ENCODE measurements around the gene OR56B1.
A peak's percentile ranks its signal among the peaks of the same experiment; 100 is the strongest.
"Not testable (repeated sequence)": the region's sequence is repeated elsewhere in the genome, so short reads cannot be mapped to it uniquely, and the experiment has no call there.

The OR56B1 gene

GRCh38 chr11:5736396-5736795, at the start of gene OR56B1:
TSS of gene OR56B1 (plus strand) at chr11:5736448. CDS start at chr11:5736517, 69 bp downstream.
- FAIRE-seq (peak; percentile 98), DNase-seq (ENCODE audit: insufficient read length, low spot score) (peak; percentile 32)
- TF ChIP-seq POLR2A (IDR thresholded peaks at IDR 0.05; ENCODE audit: low read depth, low read length) = no peak

GRCh38 chr11:5688482-5688881, 47.8 kb upstream of the OR56B1 start:
- no peak for TF ChIP-seq POLR2A (IDR thresholded peaks at IDR 0.05; ENCODE audit: low read depth, low read length)
- no peak for DNase-seq (ENCODE audit: insufficient read length, low spot score)
- no peak for FAIRE-seq

- DNase-seq (ENCODE audit: insufficient read length, low spot score) (peak; percentile 29), FAIRE-seq (peak; percentile 85)
- no peak for TF ChIP-seq POLR2A (IDR thresholded peaks at IDR 0.05; ENCODE audit: low read depth, low read length)
These were observed 46.7 kb upstream of the OR56B1 start, which contains the start of gene TRIM22 for GRCh38 chr11:5689551-5689983. TSS of gene TRIM22 (plus strand) at chr11:5689790. CDS start at chr11:5696233, 6,443 bp downstream.

GRCh38 chr11:5690216-5690615, 46.0 kb upstream of the OR56B1 start:
- no peak for TF ChIP-seq POLR2A (IDR thresholded peaks at IDR 0.05; ENCODE audit: low read depth, low read length)
- DNase-seq (ENCODE audit: insufficient read length, low spot score) (no peak), FAIRE-seq (peak; percentile 80)

GRCh38 chr11:5690736-5691135, 45.5 kb upstream of the OR56B1 start:
- no peak for TF ChIP-seq POLR2A (IDR thresholded peaks at IDR 0.05; ENCODE audit: low read depth, low read length)
- FAIRE-seq = no peak
- no peak for DNase-seq (ENCODE audit: insufficient read length, low spot score)

- not testable (repeated sequence) for DNase-seq (ENCODE audit: insufficient read length, low spot score)
- peak; percentile 33 for FAIRE-seq
These were observed 44.8 kb upstream of the OR56B1 start for GRCh38 chr11:5691238-5691963.

- DNase-seq (ENCODE audit: insufficient read length, low spot score) (no peak), FAIRE-seq (no peak)
- no peak for TF ChIP-seq POLR2A (IDR thresholded peaks at IDR 0.05; ENCODE audit: low read depth, low read length)
These were observed 44.3 kb upstream of the OR56B1 start for GRCh38 chr11:5691964-5692361.

GRCh38 chr11:5694642-5695041, 41.6 kb upstream of the OR56B1 start:
- DNase-seq (ENCODE audit: insufficient read length, low spot score) = no peak
- FAIRE-seq = no peak
- no peak for TF ChIP-seq POLR2A (IDR thresholded peaks at IDR 0.05; ENCODE audit: low read depth, low read length)

GRCh38 chr11:5695580-5695979, 40.7 kb upstream of the OR56B1 start:
- TF ChIP-seq POLR2A (IDR thresholded peaks at IDR 0.05; ENCODE audit: low read depth, low read length) = no peak
- DNase-seq (ENCODE audit: insufficient read length, low spot score) = no peak
- no peak for FAIRE-seq

GRCh38 chr11:5696210-5696609, 40.0 kb upstream of the OR56B1 start:
- FAIRE-seq (peak; percentile 11), DNase-seq (ENCODE audit: insufficient read length, low spot score) (no peak)
- no peak for TF ChIP-seq POLR2A (IDR thresholded peaks at IDR 0.05; ENCODE audit: low read depth, low read length)

GRCh38 chr11:5698281-5698680, 38.0 kb upstream of the OR56B1 start:
- no peak for DNase-seq (ENCODE audit: insufficient read length, low spot score)
- FAIRE-seq = no peak
- TF ChIP-seq POLR2A (IDR thresholded peaks at IDR 0.05; ENCODE audit: low read depth, low read length) = no peak

- DNase-seq (ENCODE audit: insufficient read length, low spot score) (no peak), FAIRE-seq (no peak)
- no peak for TF ChIP-seq POLR2A (IDR thresholded peaks at IDR 0.05; ENCODE audit: low read depth, low read length)
These were observed 35.7 kb upstream of the OR56B1 start for GRCh38 chr11:5700421-5701054.

- FAIRE-seq (peak; percentile 61), DNase-seq (ENCODE audit: insufficient read length, low spot score) (no peak)
These were observed 35.1 kb upstream of the OR56B1 start for GRCh38 chr11:5701055-5701577.

GRCh38 chr11:5703741-5704536, 32.3 kb upstream of the OR56B1 start:
- FAIRE-seq (no peak), DNase-seq (ENCODE audit: insufficient read length, low spot score) (no peak)
- TF ChIP-seq POLR2A (IDR thresholded peaks at IDR 0.05; ENCODE audit: low read depth, low read length) = no peak

More at GRCh38 chr11:5701055-5701577, 35.1 kb upstream of the OR56B1 start:
- TF ChIP-seq POLR2A (IDR thresholded peaks at IDR 0.05; ENCODE audit: low read depth, low read length) = no peak
